ENCODE results near the gene LAMC3.
A peak's percentile ranks its signal among the peaks of the same experiment; 100 is the strongest.

The LAMC3 gene

DNA sequence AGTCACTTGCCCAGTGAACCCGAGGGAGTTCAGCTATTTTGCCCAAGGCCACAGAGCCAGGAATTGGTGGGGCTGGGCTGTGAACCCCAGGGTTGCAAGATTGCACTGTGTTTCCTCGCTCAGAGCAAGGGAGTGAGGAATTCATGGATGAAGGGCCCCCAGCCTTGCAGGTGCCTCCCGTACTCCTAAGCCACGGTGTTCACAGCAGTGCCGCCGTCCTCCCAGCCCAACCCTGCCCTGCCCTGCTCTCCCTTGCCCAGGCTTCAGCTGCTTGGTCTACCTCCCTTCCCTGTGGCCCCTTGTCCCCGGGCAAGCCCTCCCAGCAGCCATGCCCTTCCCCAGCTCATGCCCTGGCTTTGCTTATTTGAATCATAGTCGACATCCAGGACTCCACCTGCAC is 6.1 kb downstream of the LAMC3 start:
- TF ChIP-seq, protein P1, sequence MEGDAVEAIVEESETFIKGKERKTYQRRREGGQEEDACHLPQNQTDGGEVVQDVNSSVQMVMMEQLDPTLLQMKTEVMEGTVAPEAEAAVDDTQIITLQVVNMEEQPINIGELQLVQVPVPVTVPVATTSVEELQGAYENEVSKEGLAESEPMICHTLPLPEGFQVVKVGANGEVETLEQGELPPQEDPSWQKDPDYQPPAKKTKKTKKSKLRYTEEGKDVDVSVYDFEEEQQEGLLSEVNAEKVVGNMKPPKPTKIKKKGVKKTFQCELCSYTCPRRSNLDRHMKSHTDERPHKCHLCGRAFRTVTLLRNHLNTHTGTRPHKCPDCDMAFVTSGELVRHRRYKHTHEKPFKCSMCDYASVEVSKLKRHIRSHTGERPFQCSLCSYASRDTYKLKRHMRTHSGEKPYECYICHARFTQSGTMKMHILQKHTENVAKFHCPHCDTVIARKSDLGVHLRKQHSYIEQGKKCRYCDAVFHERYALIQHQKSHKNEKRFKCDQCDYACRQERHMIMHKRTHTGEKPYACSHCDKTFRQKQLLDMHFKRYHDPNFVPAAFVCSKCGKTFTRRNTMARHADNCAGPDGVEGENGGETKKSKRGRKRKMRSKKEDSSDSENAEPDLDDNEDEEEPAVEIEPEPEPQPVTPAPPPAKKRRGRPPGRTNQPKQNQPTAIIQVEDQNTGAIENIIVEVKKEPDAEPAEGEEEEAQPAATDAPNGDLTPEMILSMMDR (IDR thresholded peaks at IDR 0.05), result no peak

DNA sequence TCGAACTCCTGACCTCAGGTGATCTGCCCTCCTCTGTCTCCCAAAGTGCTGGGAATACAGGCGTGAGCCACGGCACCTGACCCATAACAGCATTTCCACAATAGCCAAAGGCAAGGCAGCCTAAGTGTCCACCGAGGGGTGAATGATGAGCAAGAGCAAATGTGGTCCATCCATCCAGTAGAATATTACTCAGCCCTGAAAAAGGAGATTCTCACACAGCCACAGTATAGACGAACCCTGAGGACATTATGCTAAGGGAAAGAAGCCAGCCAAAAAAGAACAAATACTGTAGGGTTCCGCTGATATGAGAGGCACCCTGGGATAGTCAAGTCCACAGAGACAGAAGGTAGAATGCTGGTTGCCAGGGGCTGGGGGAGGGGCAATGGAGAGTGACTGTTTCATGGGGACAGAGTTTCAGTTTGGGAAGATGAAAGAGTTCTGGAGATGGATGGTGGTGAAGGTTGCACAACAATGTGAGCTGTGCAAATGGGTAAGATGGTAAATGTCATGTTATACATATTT is 7.0 kb downstream of the LAMC3 start:
- TF ChIP-seq, protein P1 (IDR thresholded peaks at IDR 0.05), result no peak

DNA sequence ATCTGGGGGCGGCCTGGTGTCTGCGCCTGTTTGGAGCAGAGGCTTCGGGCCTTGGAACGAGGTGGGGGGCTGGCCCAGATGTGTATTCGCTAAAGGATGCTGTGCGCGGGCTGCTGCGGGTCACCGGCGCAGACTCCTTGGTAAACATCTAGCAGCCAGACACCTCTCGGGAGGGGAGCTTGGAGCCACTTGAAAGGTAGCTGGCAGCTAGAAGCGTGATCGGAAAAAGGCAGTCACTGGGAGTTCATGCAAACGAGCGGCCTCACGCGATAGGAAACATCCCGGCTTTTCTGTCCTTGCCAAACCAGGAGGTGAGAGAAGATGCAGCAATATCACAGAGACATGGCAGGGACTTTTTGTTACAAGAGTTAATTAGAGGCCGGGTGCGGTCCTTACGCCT is 8.1 kb downstream of the LAMC3 start:
- TF ChIP-seq, protein P1 (IDR thresholded peaks at IDR 0.05), result no peak

DNA sequence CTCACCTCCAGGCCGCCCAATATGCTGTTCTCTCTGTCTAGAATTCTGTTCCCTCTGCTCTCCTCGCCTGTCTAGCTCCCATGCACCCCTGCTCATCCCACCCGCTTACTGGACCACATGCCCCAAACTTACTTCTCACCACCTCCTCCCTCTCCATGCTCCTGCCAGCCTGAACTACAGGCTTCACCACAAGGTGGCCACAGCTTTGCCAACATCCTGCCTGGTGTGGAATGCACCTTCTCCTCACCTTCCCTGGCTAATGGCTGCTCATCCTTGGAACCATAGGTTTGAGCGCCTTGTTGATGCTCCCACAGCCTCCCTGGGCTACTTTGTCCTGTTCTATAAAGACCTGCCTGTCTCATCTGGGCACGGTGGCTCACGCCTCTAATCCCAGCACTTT is 9.6 kb downstream of the LAMC3 start:
- TF ChIP-seq, protein P1 (IDR thresholded peaks at IDR 0.05), result 0 out of 2 replicates have a peak, but pooled peaks have one; percentile 8

DNA sequence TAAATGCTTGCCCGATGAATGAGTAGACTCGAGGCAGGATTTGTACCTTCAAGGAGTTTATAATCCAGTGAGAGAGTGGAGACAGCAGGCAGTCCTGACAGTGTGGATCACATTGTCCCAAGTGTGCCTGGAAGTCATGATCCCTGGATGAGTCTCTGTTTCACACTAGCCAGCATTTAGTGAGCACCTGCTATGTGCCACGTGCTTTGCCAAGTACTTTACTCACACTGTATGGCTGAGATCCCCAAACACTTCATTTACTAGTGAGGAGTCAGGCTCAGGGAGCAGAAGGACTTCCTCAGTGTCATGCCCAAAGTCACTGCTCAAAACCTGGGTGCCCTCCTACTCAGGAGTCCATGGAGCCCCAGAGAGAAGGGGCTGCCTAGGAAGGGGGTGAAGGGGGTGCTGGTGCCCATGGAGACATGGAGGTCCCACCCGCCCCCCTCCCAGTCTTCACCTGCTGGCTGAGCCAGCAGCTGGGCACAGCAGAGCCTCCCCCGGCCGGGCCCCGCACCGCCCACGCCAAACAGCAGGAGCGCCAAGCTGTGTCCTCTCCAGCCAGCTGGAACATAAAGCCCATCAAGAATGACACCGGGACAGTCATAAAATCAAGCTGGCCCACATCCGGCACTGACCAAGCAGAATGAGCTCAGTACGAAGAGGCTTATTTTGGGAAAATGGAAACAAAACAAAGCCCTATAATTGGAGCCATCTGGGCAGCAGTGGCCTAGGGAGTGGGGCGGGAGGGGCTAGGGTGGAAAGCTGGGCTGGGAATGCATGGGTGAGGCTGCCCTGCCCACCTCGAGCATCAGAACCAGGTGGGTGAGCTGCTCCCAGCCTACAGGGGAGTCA is 10.6 kb downstream of the LAMC3 start:
- TF ChIP-seq, protein P1 (IDR thresholded peaks at IDR 0.05), result no peak

DNA sequence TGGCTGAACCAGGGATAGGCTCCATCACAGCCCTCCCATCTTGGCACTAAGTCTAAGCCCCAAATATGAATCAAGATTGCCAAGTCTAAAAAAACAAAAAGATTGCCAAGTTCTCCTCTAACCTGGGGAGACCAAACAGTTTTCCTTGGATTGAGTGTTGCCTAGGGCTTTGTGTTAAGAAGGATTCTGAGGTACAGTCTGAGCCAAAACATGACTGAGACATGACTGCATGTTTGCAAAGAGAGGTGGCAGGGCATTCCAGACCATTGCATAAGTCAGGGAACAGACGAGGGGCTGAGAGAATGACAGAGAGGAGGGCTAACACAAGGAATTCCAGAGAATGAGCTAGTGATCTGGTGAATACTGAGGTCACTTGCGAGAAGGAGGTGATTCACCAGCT is 11.4 kb downstream of the LAMC3 start:
- TF ChIP-seq, protein P1 (IDR thresholded peaks at IDR 0.05), result no peak

DNA sequence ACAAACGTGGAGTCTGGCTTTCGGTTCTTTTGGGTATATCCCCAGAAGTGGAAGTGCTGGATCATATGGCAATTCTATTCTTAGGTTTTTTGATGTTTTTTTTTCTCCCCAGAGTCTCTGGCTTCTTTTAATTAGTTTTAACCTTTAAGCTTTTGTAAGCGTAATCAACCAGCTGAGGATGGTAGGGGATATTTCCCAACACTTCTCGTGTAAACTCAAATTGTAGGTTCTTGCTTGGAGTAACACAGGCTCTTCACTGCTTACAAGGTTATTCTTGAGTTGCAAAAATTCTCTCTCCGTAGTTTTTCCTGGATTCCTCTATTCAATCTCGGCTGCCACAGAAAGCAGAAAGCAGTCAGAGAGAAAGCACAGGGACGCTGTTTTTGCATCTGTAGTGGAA is 11.9 kb downstream of the LAMC3 start:
- TF ChIP-seq, protein P1 (IDR thresholded peaks at IDR 0.05), result no peak
